Measurements from ENCODE around the gene UGDH. TPM values are rescaled to one million over a fixed set of nuclear protein-coding genes. Genes with fewer than 3 reads are reported as not detected.

Gene UGDH
- total and polyA plus RNA-seq, 4 donors = 33.1 to 241 (median 84.0) TPM

GRCh38 chr4:39495446-39496213 is 31.6 kb downstream of the UGDH start:
- no peak overlapping the region for H3K9ac ChIP-seq (ENCODE audit: low read depth in 1 of 2, low read length in 2 of 2)
- H3K4me1 ChIP-seq (ENCODE audit: control insufficient read depth in 4 of 4, insufficient read depth in 4 of 4, low read length in 3 of 4) = peaks cover 0 to 3% (median 1%) of the 10 kb centered on the region in 4 donors
- no peaks in the 10 kb centered on the region for H3K27me3 ChIP-seq (ENCODE audit: control insufficient read depth in 4 of 4, insufficient read depth in 4 of 4, low read length in 3 of 4)
- peaks cover 0 to 20% (median 15%) of the 10 kb centered on the region in 4 donors for H3K36me3 ChIP-seq (ENCODE audit: control insufficient read depth in 4 of 4, insufficient read depth in 3 of 4, low read depth in 1 of 4, low read length in 3 of 4)
- H3K9me3 ChIP-seq (ENCODE audit: control insufficient read depth in 4 of 4, low read length in 3 of 4) = no peaks in the 10 kb centered on the region
- no peak overlapping the region for H3K4me3 ChIP-seq (ENCODE audit: low read depth in 1 of 3, low read length in 3 of 3)
- DNase-seq (ENCODE audit: low spot score) = no peak
- TF ChIP-seq EGR1 (IDR thresholded peaks at IDR 0.05; ENCODE audit: low read depth in 2 of 2) = no peak
- no peak for TF ChIP-seq JUND (IDR thresholded peaks at IDR 0.05)
- WGBS = 51% methylated on average over 4 of the region's 4 CpGs
- H3K27ac ChIP-seq (ENCODE audit: low read depth in 1 of 2, low read length in 2 of 2) = peak overlapping the region in 1 of 2 donors; percentile 20

GRCh38 chr4:39494354-39494753 is 32.9 kb downstream of the UGDH start:
- Histone ChIP-seq H3K4me1 (ENCODE audit: control insufficient read depth in 4 of 4, insufficient read depth in 4 of 4, low read length in 3 of 4) (peaks cover 0 to 3% (median 1%) of the 10 kb centered on the region in 4 donors), H3K27ac (ENCODE audit: low read depth in 1 of 2, low read length in 2 of 2) (no peak overlapping the region), H3K27me3 (ENCODE audit: control insufficient read depth in 4 of 4, insufficient read depth in 4 of 4, low read length in 3 of 4) (no peaks in the 10 kb centered on the region), H3K36me3 (ENCODE audit: control insufficient read depth in 4 of 4, insufficient read depth in 3 of 4, low read depth in 1 of 4, low read length in 3 of 4) (peaks cover 0 to 14% (median 10%) of the 10 kb centered on the region in 4 donors), H3K9me3 (ENCODE audit: control insufficient read depth in 4 of 4, low read length in 3 of 4) (no peaks in the 10 kb centered on the region), H3K4me3 (ENCODE audit: low read depth in 1 of 3, low read length in 3 of 3) (no peak overlapping the region), H3K9ac (ENCODE audit: low read depth in 1 of 2, low read length in 2 of 2) (no peak overlapping the region)
- DNase-seq (ENCODE audit: low spot score) = no peak
- 96% methylated on average over 1 of the region's 1 CpG for WGBS
- no peak for TF ChIP-seq FOXA1 (IDR thresholded peaks at IDR 0.05)
- no peak for TF ChIP-seq TAF1 (conservative IDR thresholded peaks at IDR 0.05)
- TF ChIP-seq RAD21 (IDR thresholded peaks at IDR 0.05) = no peak
- TF ChIP-seq REST (IDR thresholded peaks at IDR 0.05) = no peak
- no peak for TF ChIP-seq ZBTB33 (IDR thresholded peaks at IDR 0.05)
- TF ChIP-seq CTCF (IDR thresholded peaks at IDR 0.05; ENCODE audit: low read depth, low read length, missing input control) = no peak
- TF ChIP-seq GABPA (IDR thresholded peaks at IDR 0.05 in 1 of 2, conservative IDR thresholded peaks at IDR 0.05 in 1 of 2) = no peak
- peak; percentile 39 for TF ChIP-seq YY1 (IDR thresholded peaks at IDR 0.05)
- TF ChIP-seq RXRA (IDR thresholded peaks at IDR 0.05) = peak; percentile 9 to 68
- no peak for TF ChIP-seq ATF3 (IDR thresholded peaks at IDR 0.05)
- no peak for TF ChIP-seq MAX (IDR thresholded peaks at IDR 0.05)
- TF ChIP-seq SP1 (IDR thresholded peaks at IDR 0.05) = no peak
- TF ChIP-seq HNF4G (IDR thresholded peaks at IDR 0.05) = no peak
- no peak for TF ChIP-seq NR2F2 (IDR thresholded peaks at IDR 0.05)
- no peak for TF ChIP-seq EGR1 (IDR thresholded peaks at IDR 0.05; ENCODE audit: low read depth in 2 of 2)
- peak; percentile 38 to 73 for TF ChIP-seq HNF4A (conservative IDR thresholded peaks at IDR 0.05)
- TF ChIP-seq FOXA2 (IDR thresholded peaks at IDR 0.05) = no peak
- no peak for TF ChIP-seq JUND (IDR thresholded peaks at IDR 0.05)

All from liver (tissue), 9 donors.